PC-9 (cell line): ENCODE results near the gene EPS15. TPM values are rescaled to one million over a fixed set of nuclear protein-coding genes. Genes with fewer than 3 reads are reported as not detected.

Experiments
- BruUV-seq: library from RNA; stranded (reverse); fragments of 400-500 nt; replicated peaks from 2 replicates; lab custom pipeline; 2021; lab: Mats Ljungman, UMichigan
- CTCF ChIA-PET: fragments of 300-600 bp; sonication (Branson Sonifier 250); formaldehyde crosslinking; loops from one replicate; lab custom pipeline; 2022; ENCODE audit warnings: antibody characterized with exemption; lab: Charles Lee
- POLR2A ChIA-PET: fragments of 300-600 bp; sonication (Branson Sonifier 250); formaldehyde crosslinking; loops from one replicate; lab custom pipeline; 2022; ENCODE audit warnings: antibody characterized with exemption; ENCODE audit not compliant: unreplicated experiment; lab: Charles Lee
- DNase-seq, 2 experiments: peaks; one replicate each; pipeline versions ENCODE4 v3.0.0 to v3.0.0-alpha.2; 2015 to 2022; ENCODE audit warnings: mixed read lengths in 1 of 2
- H2AFZ ChIP-seq: fragments of 200-600 bp; sonication (generic); 2 replicates; pipeline ENCODE4 v1.8.1; 2017; ENCODE audit warnings: antibody characterized with exemption
- H3F3A ChIP-seq: fragments of 200-600 bp; sonication (generic); 2 replicates; pipeline ENCODE4 v1.8.1; 2017; ENCODE audit warnings: antibody characterized with exemption, mild to moderate bottlenecking, low read depth; ENCODE audit not compliant: insufficient read depth
- H3K27ac ChIP-seq: fragments of 200-600 bp; sonication (generic); 2 replicates; pipeline ENCODE4 v1.6.1; 2016; ENCODE audit warnings: mixed run types
- H3K27me3 ChIP-seq: fragments of 200-600 bp; sonication (generic); 2 replicates; pipeline ENCODE4 v1.6.1; 2016; ENCODE audit warnings: low read depth, mixed run types; ENCODE audit not compliant: insufficient read depth
- H3K36me3 ChIP-seq: fragments of 200-600 bp; sonication (generic); 2 replicates; pipeline ENCODE4 v1.6.1; 2016; ENCODE audit warnings: low read depth, mixed run types
- H3K4me1 ChIP-seq: fragments of 200-600 bp; sonication (generic); replicated peaks from 2 replicates; pipeline ENCODE4 v1.6.1; 2016; ENCODE audit warnings: mixed run types; ENCODE audit not compliant: insufficient read depth
- H3K4me2 ChIP-seq: fragments of 200-600 bp; sonication (generic); 2 replicates; pipeline ENCODE4 v1.6.1; 2017; ENCODE audit warnings: mixed run types
- H3K4me3 ChIP-seq: fragments of 200-600 bp; sonication (generic); 2 replicates; pipeline ENCODE4 v1.6.1; 2016; ENCODE audit warnings: mixed run types
- H3K79me2 ChIP-seq: fragments of 200-600 bp; sonication (generic); 2 replicates; pipeline ENCODE4 v1.6.1; 2017; ENCODE audit warnings: low read depth, mixed run types
- H3K9me2 ChIP-seq: fragments of 200-600 bp; sonication (generic); 2 replicates; pipeline ENCODE4 v1.8.1; 2017; ENCODE audit warnings: mild to moderate bottlenecking; ENCODE audit not compliant: insufficient read depth
- H3K9me3 ChIP-seq: fragments of 200-600 bp; sonication (generic); 2 replicates; pipeline ENCODE4 v1.8.1; 2016; ENCODE audit warnings: low read depth; ENCODE audit not compliant: insufficient read depth
- H4K20me1 ChIP-seq: fragments of 200-600 bp; sonication (generic); 2 replicates; pipeline ENCODE4 v1.8.1; 2017; ENCODE audit not compliant: insufficient read depth
- CTCF ChIP-seq: fragments of 200-600 bp; sonication (generic); conservative IDR thresholded peaks from 2 replicates; pipeline ENCODE4 v1.6.1; 2017; ENCODE audit warnings: mixed run types, antibody characterized with exemption, mild to moderate bottlenecking, moderate library complexity
- EZH2 ChIP-seq: fragments of 200-600 bp; sonication (generic); IDR thresholded peaks from 2 replicates; pipeline ENCODE4 v1.8.0; 2017; ENCODE audit warnings: antibody characterized with exemption, low read depth
- intact Hi-C: fragments of 100-400 bp; cut with micrococcal nuclease; formaldehyde crosslinking; loops from one replicate; pipeline ENCODE4 v1.10.0; 2022; ENCODE audit not compliant: unreplicated experiment
- total RNA-seq: library from RNA; stranded (reverse); gene quantifications from 2 replicates; pipeline ENCODE4 v1.2.3, GENCODE V29; 2021

EPS15 gene
- total RNA-seq, 1 experiment from 2014 or later = 60.1 TPM

DNA sequence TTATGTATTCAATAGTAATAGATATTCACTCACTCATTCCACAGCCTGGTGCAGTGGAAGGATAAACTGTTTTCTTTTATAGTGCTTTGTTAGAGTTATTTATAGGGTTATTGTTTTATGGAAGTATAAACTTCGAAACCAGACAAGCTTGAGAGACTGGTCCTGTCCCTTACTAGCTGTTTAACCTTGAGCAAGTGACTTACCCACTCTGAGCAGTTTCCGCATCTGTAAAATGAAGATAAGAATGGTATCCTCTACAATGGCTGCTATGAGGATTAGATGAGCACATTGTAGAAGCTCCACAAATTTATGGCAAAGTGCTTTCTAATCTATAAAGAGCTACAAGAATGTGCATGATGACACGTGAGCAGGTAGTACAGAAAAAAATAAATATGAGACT lies 30.8 kb upstream of the EPS15 start:
- H3K9me2 ChIP-seq = no peaks in the 10 kb centered on the region
- H3K79me2 ChIP-seq = no peaks in the 10 kb centered on the region
- POLR2A ChIA-PET = interaction anchor here (0.7 kb wide), 1 partner anchor 213 kb away, joined by 3 read pairs; no protein-coding TSS in a partner anchor
- no peaks in the 10 kb centered on the region for H3K36me3 ChIP-seq
- H3K27me3 ChIP-seq = no peaks in the 10 kb centered on the region
- no peak overlapping the region for H2AFZ ChIP-seq
- H3K4me2 ChIP-seq = no peak overlapping the region
- no peaks in the 10 kb centered on the region for H4K20me1 ChIP-seq
- no peak overlapping the region for H3K4me3 ChIP-seq
- H3F3A ChIP-seq = peaks cover 10% of the 10 kb centered on the region
- intact Hi-C loops = no loop called here
- CTCF ChIA-PET = no interaction called here
- BruUV-seq = no TSS peak
- peaks cover 21% of the 10 kb centered on the region for H3K4me1 ChIP-seq
- no peak overlapping the region for H3K27ac ChIP-seq
- no peaks in the 10 kb centered on the region for H3K9me3 ChIP-seq
- TF ChIP-seq CTCF (no peak), EZH2 (no peak)
- no peak for DNase-seq

DNA sequence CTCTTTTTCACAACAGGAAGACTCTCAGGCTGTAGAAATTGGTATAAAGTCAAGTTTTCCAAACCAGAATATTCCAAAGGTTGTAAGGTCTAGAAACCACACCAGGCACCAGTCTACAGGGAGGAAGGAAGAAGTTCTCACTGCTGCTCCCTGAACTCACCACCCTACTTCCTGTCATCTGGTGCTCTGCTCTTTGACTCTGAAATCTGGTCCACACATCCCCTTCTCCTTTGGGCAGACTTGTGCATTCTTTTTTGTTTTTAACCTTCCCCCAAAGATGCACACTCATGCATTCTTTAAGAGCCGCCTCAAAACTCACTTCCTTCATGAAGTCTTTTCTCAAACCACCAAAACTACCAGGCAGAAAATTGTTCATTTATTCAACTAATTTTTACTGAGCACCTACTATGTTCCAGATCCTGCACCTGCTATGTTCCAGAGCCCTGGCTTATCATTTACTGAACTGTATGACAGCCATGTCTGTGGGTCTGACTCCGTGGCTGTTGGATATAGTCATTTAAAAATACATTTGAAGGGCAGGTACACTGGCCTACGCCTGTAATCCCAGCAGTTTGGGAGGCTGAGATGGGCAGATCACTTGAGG lies 30.1 kb upstream of the EPS15 start:
- Histone ChIP-seq H3K9me2 (no peaks in the 10 kb centered on the region), H3K9me3 (no peaks in the 10 kb centered on the region), H3K4me1 (peaks cover 23% of the 10 kb centered on the region), H2AFZ (0 out of 2 replicates have a peak overlapping the region, but pooled peaks have one; percentile 25), H3K27ac (peak overlapping the region; percentile 46), H4K20me1 (no peaks in the 10 kb centered on the region), H3F3A (peaks cover 12% of the 10 kb centered on the region), H3K4me2 (peak overlapping the region; percentile 8; the same call in 1 of the 2 replicates), H3K27me3 (no peaks in the 10 kb centered on the region), H3K79me2 (no peaks in the 10 kb centered on the region), H3K36me3 (no peaks in the 10 kb centered on the region), H3K4me3 (no peak overlapping the region)
- ChIA-PET POLR2A (no interaction called here), CTCF (no interaction called here)
- BruUV-seq = no TSS peak
- TF ChIP-seq EZH2 (no peak), CTCF (no peak)
- intact Hi-C loops = no loop called here
- no peak for DNase-seq

DNA sequence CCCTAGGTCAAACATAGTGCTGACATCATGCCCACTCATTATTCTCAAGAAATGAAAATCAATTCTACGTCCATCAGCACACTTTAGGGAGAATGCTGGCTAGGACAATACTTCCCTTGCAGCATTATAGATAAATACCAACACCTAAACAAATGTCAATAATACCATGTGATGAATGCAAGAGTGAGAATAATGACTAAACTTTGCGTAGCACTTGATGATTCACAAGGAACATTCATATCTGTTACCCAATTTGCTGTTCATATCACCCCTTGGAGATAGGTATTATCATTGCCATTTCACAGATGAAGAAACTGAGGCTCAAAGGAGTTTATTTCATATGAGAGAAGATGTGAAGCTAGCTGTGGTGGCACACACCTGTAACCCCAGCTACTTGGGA lies 24.8 kb upstream of the EPS15 start:
- Histone ChIP-seq H3K4me3 (no peak overlapping the region), H4K20me1 (no peaks in the 10 kb centered on the region), H3F3A (peaks cover 42% of the 10 kb centered on the region), H3K9me2 (no peaks in the 10 kb centered on the region), H3K79me2 (no peaks in the 10 kb centered on the region), H3K4me2 (no peak overlapping the region), H3K36me3 (no peaks in the 10 kb centered on the region), H2AFZ (no peak overlapping the region), H3K27me3 (no peaks in the 10 kb centered on the region), H3K27ac (peak overlapping the region; percentile 26; the same call in 1 of the 2 replicates), H3K9me3 (no peaks in the 10 kb centered on the region), H3K4me1 (peaks cover 53% of the 10 kb centered on the region)
- intact Hi-C loops = no loop called here
- TF ChIP-seq EZH2 (no peak), CTCF (no peak)
- ChIA-PET CTCF (no interaction called here), POLR2A (no interaction called here)
- DNase-seq = peak in 1 of 2 experiments; percentile 67
- no TSS peak for BruUV-seq
